Measurements from ENCODE around the gene KRTAP20-2. TPM values are rescaled to one million over a fixed set of nuclear protein-coding genes. Genes with fewer than 3 reads are reported as not detected.

The KRTAP20-2 gene
- total and polyA plus RNA-seq, 4 donors, result not detected

DNA sequence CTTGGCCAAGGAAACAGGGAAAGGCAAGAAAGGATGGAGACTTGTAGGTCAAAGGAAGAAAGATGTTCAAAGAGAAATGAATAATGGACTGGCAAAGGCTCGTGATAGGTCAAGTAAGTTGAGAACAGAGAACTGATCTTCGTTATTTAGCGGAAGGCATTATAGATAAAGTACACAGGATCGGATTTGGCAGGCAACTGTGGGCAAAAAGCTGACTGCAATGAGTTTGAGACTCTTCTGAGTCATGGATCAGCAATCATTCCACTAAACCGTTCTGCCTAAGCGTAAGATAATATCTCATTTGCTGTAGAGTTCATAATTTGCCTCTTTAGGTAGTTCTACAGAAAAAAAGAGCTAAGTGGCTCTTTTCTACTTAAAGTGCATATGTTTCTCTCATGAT is 49.5 kb downstream of the KRTAP20-2 start:
- WGBS, result 72% methylated on average over 6 of the region's 6 CpGs
- H3K36me3 ChIP-seq (ENCODE audit: control insufficient read depth in 4 of 4, insufficient read depth in 3 of 4, low read depth in 1 of 4, low read length in 3 of 4), result no peaks in the 10 kb centered on the region
- no peaks in the 10 kb centered on the region for H3K4me1 ChIP-seq (ENCODE audit: control insufficient read depth in 4 of 4, insufficient read depth in 4 of 4, low read length in 3 of 4)
- no peak for DNase-seq (ENCODE audit: low spot score)
- no peaks in the 10 kb centered on the region for H3K27me3 ChIP-seq (ENCODE audit: control insufficient read depth in 4 of 4, insufficient read depth in 4 of 4, low read length in 3 of 4)
- H3K27ac ChIP-seq (ENCODE audit: low read depth in 1 of 2, low read length in 2 of 2), result no peak overlapping the region
- H3K9me3 ChIP-seq (ENCODE audit: control insufficient read depth in 4 of 4, low read length in 3 of 4), result no peaks in the 10 kb centered on the region
- no peak overlapping the region for H3K9ac ChIP-seq (ENCODE audit: low read depth in 1 of 2, low read length in 2 of 2)
- TF ChIP-seq GABPA (IDR thresholded peaks at IDR 0.05 in 1 of 2, conservative IDR thresholded peaks at IDR 0.05 in 1 of 2) (no peak), JUND (IDR thresholded peaks at IDR 0.05) (no peak), NR2F2 (IDR thresholded peaks at IDR 0.05) (no peak), SP1 (IDR thresholded peaks at IDR 0.05) (no peak), MAX (IDR thresholded peaks at IDR 0.05) (no peak), REST (IDR thresholded peaks at IDR 0.05) (no peak)
- TF ChIP-seq, protein P1, sequence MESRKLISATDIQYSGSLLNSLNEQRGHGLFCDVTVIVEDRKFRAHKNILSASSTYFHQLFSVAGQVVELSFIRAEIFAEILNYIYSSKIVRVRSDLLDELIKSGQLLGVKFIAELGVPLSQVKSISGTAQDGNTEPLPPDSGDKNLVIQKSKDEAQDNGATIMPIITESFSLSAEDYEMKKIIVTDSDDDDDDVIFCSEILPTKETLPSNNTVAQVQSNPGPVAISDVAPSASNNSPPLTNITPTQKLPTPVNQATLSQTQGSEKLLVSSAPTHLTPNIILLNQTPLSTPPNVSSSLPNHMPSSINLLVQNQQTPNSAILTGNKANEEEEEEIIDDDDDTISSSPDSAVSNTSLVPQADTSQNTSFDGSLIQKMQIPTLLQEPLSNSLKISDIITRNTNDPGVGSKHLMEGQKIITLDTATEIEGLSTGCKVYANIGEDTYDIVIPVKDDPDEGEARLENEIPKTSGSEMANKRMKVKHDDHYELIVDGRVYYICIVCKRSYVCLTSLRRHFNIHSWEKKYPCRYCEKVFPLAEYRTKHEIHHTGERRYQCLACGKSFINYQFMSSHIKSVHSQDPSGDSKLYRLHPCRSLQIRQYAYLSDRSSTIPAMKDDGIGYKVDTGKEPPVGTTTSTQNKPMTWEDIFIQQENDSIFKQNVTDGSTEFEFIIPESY (IDR thresholded peaks at IDR 0.05), result no peak
- TF ChIP-seq, protein P2, sequence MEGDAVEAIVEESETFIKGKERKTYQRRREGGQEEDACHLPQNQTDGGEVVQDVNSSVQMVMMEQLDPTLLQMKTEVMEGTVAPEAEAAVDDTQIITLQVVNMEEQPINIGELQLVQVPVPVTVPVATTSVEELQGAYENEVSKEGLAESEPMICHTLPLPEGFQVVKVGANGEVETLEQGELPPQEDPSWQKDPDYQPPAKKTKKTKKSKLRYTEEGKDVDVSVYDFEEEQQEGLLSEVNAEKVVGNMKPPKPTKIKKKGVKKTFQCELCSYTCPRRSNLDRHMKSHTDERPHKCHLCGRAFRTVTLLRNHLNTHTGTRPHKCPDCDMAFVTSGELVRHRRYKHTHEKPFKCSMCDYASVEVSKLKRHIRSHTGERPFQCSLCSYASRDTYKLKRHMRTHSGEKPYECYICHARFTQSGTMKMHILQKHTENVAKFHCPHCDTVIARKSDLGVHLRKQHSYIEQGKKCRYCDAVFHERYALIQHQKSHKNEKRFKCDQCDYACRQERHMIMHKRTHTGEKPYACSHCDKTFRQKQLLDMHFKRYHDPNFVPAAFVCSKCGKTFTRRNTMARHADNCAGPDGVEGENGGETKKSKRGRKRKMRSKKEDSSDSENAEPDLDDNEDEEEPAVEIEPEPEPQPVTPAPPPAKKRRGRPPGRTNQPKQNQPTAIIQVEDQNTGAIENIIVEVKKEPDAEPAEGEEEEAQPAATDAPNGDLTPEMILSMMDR (IDR thresholded peaks at IDR 0.05; ENCODE audit: low read depth, low read length, missing input control), result no peak
- TF ChIP-seq, protein P3, sequence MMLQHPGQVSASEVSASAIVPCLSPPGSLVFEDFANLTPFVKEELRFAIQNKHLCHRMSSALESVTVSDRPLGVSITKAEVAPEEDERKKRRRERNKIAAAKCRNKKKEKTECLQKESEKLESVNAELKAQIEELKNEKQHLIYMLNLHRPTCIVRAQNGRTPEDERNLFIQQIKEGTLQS (IDR thresholded peaks at IDR 0.05), result no peak
- no peak overlapping the region for H3K4me3 ChIP-seq (ENCODE audit: low read depth in 1 of 3, low read length in 3 of 3)

Small RNA genes lying within 50 kb of the gene (small RNA-seq; reads per million reads assigned to genes)
- not detected for gene KRTAP20-1
- gene KRTAP20-3, result not detected
- gene KRTAP20-4, result not detected
- gene KRTAP22-1, result not detected
- not detected for gene KRTAP22-2

Other genes with a start within 250 kb of the KRTAP20-2 start
- not detected for gene KRTAP13-1, start 239.2 kb upstream of the KRTAP20-2 start, total RNA-seq
- not detected for gene KRTAP13-1, start 239.2 kb upstream of the KRTAP20-2 start, polyA plus RNA-seq
- not detected for gene KRTAP13-3, start 209.3 kb upstream of the KRTAP20-2 start, total RNA-seq
- gene KRTAP13-3, start 209.3 kb upstream of the KRTAP20-2 start, polyA plus RNA-seq, result not detected
- gene KRTAP13-4, start 205.0 kb upstream of the KRTAP20-2 start, total RNA-seq, result not detected
- not detected for gene KRTAP13-4, start 205.0 kb upstream of the KRTAP20-2 start, polyA plus RNA-seq
- not detected for gene KRTAP15-1, start 194.9 kb upstream of the KRTAP20-2 start, total RNA-seq
- not detected for gene KRTAP15-1, start 194.9 kb upstream of the KRTAP20-2 start, polyA plus RNA-seq
- not detected for gene KRTAP19-1, start 154.8 kb upstream of the KRTAP20-2 start, total RNA-seq
- not detected for gene KRTAP19-1, start 154.8 kb upstream of the KRTAP20-2 start, polyA plus RNA-seq
- not detected for gene KRTAP19-2, start 147.8 kb upstream of the KRTAP20-2 start, total RNA-seq
- gene KRTAP19-2, start 147.8 kb upstream of the KRTAP20-2 start, polyA plus RNA-seq, result not detected
- not detected for gene KRTAP19-3, start 143.2 kb upstream of the KRTAP20-2 start, total RNA-seq
- not detected for gene KRTAP19-3, start 143.2 kb upstream of the KRTAP20-2 start, polyA plus RNA-seq
- not detected for gene KRTAP19-4, start 138.0 kb upstream of the KRTAP20-2 start, total RNA-seq
- gene KRTAP19-4, start 138.0 kb upstream of the KRTAP20-2 start, polyA plus RNA-seq, result not detected
- not detected for gene KRTAP19-5, start 133.1 kb upstream of the KRTAP20-2 start, total RNA-seq
- gene KRTAP19-5, start 133.1 kb upstream of the KRTAP20-2 start, polyA plus RNA-seq, result not detected
- not detected for gene KRTAP19-6, start 93.3 kb upstream of the KRTAP20-2 start, total RNA-seq
- gene KRTAP19-6, start 93.3 kb upstream of the KRTAP20-2 start, polyA plus RNA-seq, result not detected
- gene KRTAP19-7, start 73.9 kb upstream of the KRTAP20-2 start, total RNA-seq, result not detected
- not detected for gene KRTAP19-7, start 73.9 kb upstream of the KRTAP20-2 start, polyA plus RNA-seq
- gene KRTAP22-2, start 44.8 kb upstream of the KRTAP20-2 start, total RNA-seq, result not detected
- gene KRTAP22-2, start 44.8 kb upstream of the KRTAP20-2 start, polyA plus RNA-seq, result not detected
- gene KRTAP6-3, start 42.8 kb upstream of the KRTAP20-2 start, total RNA-seq, result not detected
- gene KRTAP6-3, start 42.8 kb upstream of the KRTAP20-2 start, polyA plus RNA-seq, result not detected
- gene KRTAP6-2, start 36.3 kb upstream of the KRTAP20-2 start, total RNA-seq, result not detected
- gene KRTAP6-2, start 36.3 kb upstream of the KRTAP20-2 start, polyA plus RNA-seq, result not detected
- not detected for gene KRTAP22-1, start 34.1 kb upstream of the KRTAP20-2 start, total RNA-seq
- gene KRTAP22-1, start 34.1 kb upstream of the KRTAP20-2 start, polyA plus RNA-seq, result not detected
- gene KRTAP6-1, start 21.3 kb upstream of the KRTAP20-2 start, total RNA-seq, result not detected
- gene KRTAP6-1, start 21.3 kb upstream of the KRTAP20-2 start, polyA plus RNA-seq, result not detected
- gene KRTAP20-1, start 18.8 kb upstream of the KRTAP20-2 start, total RNA-seq, result not detected
- gene KRTAP20-1, start 18.8 kb upstream of the KRTAP20-2 start, polyA plus RNA-seq, result not detected
- gene KRTAP20-4, start 14.6 kb upstream of the KRTAP20-2 start, total RNA-seq, result not detected
- not detected for gene KRTAP20-4, start 14.6 kb upstream of the KRTAP20-2 start, polyA plus RNA-seq
- not detected for gene KRTAP20-3, start 7.7 kb downstream of the KRTAP20-2 start, total RNA-seq
- gene KRTAP20-3, start 7.7 kb downstream of the KRTAP20-2 start, polyA plus RNA-seq, result not detected
- not detected for gene KRTAP21-3, start 83.6 kb downstream of the KRTAP20-2 start, total RNA-seq
- gene KRTAP21-3, start 83.6 kb downstream of the KRTAP20-2 start, polyA plus RNA-seq, result not detected
- gene KRTAP21-2, start 112.1 kb downstream of the KRTAP20-2 start, total RNA-seq, result not detected
- not detected for gene KRTAP21-2, start 112.1 kb downstream of the KRTAP20-2 start, polyA plus RNA-seq
- not detected for gene KRTAP21-1, start 120.2 kb downstream of the KRTAP20-2 start, total RNA-seq
- not detected for gene KRTAP21-1, start 120.2 kb downstream of the KRTAP20-2 start, polyA plus RNA-seq
- not detected for gene KRTAP8-1, start 178.1 kb downstream of the KRTAP20-2 start, total RNA-seq
- not detected for gene KRTAP8-1, start 178.1 kb downstream of the KRTAP20-2 start, polyA plus RNA-seq
- gene KRTAP7-1, start 194.6 kb downstream of the KRTAP20-2 start, total RNA-seq, result not detected
- not detected for gene KRTAP7-1, start 194.6 kb downstream of the KRTAP20-2 start, polyA plus RNA-seq
- gene KRTAP11-1, start 246.4 kb downstream of the KRTAP20-2 start, total RNA-seq, result not detected
- not detected for gene KRTAP11-1, start 246.4 kb downstream of the KRTAP20-2 start, polyA plus RNA-seq